ACC112 (cell line): ENCODE data around the gene TUBB3.
"Not testable (repeated sequence)": the region's sequence is repeated elsewhere in the genome, so short reads cannot be mapped to it uniquely, and the experiment has no call there.

Source experiments
- H2AFZ ChIP-seq: fragments of 200-600 bp; sonication (generic); one replicate; pipeline ENCODE4 v1.6.0; 2017; ENCODE audit warnings: antibody characterized with exemption, low read length; ENCODE audit not compliant: unreplicated experiment
- H3K27ac ChIP-seq: fragments of 200-600 bp; sonication (generic); 2 replicates; pipeline ENCODE4 v1.5.1; 2014; ENCODE audit warnings: low read depth, mild to moderate bottlenecking, antibody characterized with exemption, low read length, moderate library complexity
- H3K27me3 ChIP-seq: fragments of 200-600 bp; sonication (generic); 2 replicates; pipeline ENCODE4 v1.6.1; 2014; ENCODE audit warnings: mild to moderate bottlenecking, antibody characterized with exemption, low read length, moderate library complexity, mixed read lengths; ENCODE audit not compliant: insufficient read depth
- H3K36me3 ChIP-seq: fragments of 200-600 bp; sonication (generic); 2 replicates; pipeline ENCODE4 v1.6.1; 2016; ENCODE audit warnings: mild to moderate bottlenecking, antibody characterized with exemption, low read length, moderate library complexity, mixed read lengths; ENCODE audit not compliant: insufficient read depth
- H3K4me1 ChIP-seq: fragments of 200-600 bp; sonication (generic); one replicate; pipeline ENCODE4 v1.6.1; 2016; ENCODE audit warnings: low read length, mixed read lengths; ENCODE audit not compliant: insufficient read depth, unreplicated experiment, control insufficient read depth
- H3K4me3 ChIP-seq: fragments of 200-600 bp; sonication (generic); 2 replicates; pipeline ENCODE4 v1.5.1; 2014; ENCODE audit warnings: mild to moderate bottlenecking, low read depth, low read length
- H3K79me2 ChIP-seq: fragments of 200-600 bp; sonication (generic); one replicate; pipeline ENCODE4 v1.6.0; 2016; ENCODE audit warnings: low read length; ENCODE audit not compliant: control insufficient read depth, unreplicated experiment, insufficient read depth

The TUBB3 gene

DNA sequence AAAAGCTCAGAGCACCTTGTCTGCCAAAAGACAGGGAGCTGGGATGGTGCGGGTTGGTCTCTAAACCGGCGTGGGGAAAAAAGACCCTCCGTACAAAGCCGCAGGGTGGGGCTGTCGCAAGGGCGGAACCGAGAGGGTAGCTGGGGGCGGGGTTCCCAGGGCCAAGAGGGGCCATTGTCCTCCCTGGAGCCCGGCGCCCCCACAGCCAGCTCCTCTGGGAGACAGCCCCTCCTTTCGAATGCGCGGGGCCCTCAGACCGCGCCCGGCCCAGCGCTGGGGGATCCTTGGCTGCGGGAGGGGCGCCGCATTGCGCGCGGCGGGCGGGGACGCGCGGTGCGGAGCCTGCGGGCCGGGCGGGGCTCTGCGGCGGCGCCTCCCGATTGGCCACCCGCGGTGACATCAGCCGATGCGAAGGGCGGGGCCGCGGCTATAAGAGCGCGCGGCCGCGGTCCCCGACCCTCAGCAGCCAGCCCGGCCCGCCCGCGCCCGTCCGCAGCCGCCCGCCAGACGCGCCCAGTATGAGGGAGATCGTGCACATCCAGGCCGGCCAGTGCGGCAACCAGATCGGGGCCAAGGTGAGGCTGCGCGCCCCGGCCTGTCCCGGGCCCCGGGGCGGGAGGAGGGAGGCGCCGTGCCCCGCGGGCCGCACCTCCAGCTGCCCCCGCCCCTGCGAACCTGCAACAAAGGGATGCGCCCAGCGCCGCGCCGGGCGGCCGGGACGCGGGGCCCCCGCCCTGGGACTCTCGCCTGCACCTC is at the start of gene TUBB3:
TSS of gene TUBB3 (plus strand) at position 459 of the 756 bp plus-strand sequence. CDS start at position 519, 60 bp downstream.
- Histone ChIP-seq H3K79me2 (peaks cover 32% of the 10 kb centered on the region), H3K27me3 (no peaks in the 10 kb centered on the region), H3K36me3 (peaks cover 3% of the 10 kb centered on the region), H3K4me3 (peak within 1 kb of the TSS; percentile 94), H3K27ac (peak within 1 kb of the TSS; percentile 92), H2AFZ (peak within 1 kb of the TSS; percentile 29), H3K4me1 (peaks cover 48% of the 10 kb centered on the region)

- H3K4me1 ChIP-seq, result peaks cover 12% of the 10 kb centered on the region
- H3K36me3 ChIP-seq, result peaks cover 22% of the 10 kb centered on the region
- no peaks in the 10 kb centered on the region for H3K27me3 ChIP-seq
- H3K79me2 ChIP-seq, result peaks cover 47% of the 10 kb centered on the region
- no peak overlapping the region for H2AFZ ChIP-seq
- peak overlapping the region; percentile 100 for H3K27ac ChIP-seq
- peak overlapping the region; percentile 91 for H3K4me3 ChIP-seq
These were observed 49.0 kb upstream of the TUBB3 start for GRCh38 chr16:89873972-89874689.

- not testable (repeated sequence) for H3K27me3 ChIP-seq, H3K27ac ChIP-seq, H2AFZ ChIP-seq, H3K4me1 ChIP-seq, H3K4me3 ChIP-seq
- Histone ChIP-seq H3K79me2 (peaks cover 83% of the 10 kb centered on the region), H3K36me3 (peaks cover 42% of the 10 kb centered on the region)
These were observed 44.0 kb upstream of the TUBB3 start for GRCh38 chr16:89879123-89879522.

GRCh38 chr16:89880477-89881367 is 42.4 kb upstream of the TUBB3 start:
- no peaks in the 10 kb centered on the region for H3K27me3 ChIP-seq
- H3K36me3 ChIP-seq, result peaks cover 36% of the 10 kb centered on the region
- no peak overlapping the region for H2AFZ ChIP-seq
- H3K4me3 ChIP-seq, result no peak overlapping the region
- H3K27ac ChIP-seq, result no peak overlapping the region
- H3K4me1 ChIP-seq, result no peaks in the 10 kb centered on the region
- peaks cover 69% of the 10 kb centered on the region for H3K79me2 ChIP-seq

DNA sequence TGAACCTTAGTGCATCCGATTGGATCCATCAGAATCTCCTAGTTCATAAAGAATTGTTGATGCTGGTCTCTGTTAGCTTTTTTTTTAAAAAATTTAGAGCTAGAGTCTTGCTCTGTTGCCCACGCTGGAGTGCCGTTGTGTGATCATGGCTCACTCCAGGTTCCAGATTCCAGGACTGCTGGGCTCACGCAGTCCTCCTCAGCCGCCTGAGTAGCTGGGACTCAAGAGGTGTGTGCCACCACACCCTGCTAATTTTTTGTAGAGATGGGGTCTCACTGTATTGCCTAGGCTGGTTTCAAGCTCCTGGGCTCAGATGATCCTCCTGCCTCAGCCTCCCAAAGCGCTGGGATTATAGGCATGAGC is 41.8 kb upstream of the TUBB3 start:
- no peak overlapping the region for H3K4me3 ChIP-seq
- peaks cover 63% of the 10 kb centered on the region for H3K79me2 ChIP-seq
- H3K4me1 ChIP-seq, result no peaks in the 10 kb centered on the region
- no peaks in the 10 kb centered on the region for H3K27me3 ChIP-seq
- peaks cover 31% of the 10 kb centered on the region for H3K36me3 ChIP-seq
- H3K27ac ChIP-seq, result no peak overlapping the region
- H2AFZ ChIP-seq, result no peak overlapping the region

DNA sequence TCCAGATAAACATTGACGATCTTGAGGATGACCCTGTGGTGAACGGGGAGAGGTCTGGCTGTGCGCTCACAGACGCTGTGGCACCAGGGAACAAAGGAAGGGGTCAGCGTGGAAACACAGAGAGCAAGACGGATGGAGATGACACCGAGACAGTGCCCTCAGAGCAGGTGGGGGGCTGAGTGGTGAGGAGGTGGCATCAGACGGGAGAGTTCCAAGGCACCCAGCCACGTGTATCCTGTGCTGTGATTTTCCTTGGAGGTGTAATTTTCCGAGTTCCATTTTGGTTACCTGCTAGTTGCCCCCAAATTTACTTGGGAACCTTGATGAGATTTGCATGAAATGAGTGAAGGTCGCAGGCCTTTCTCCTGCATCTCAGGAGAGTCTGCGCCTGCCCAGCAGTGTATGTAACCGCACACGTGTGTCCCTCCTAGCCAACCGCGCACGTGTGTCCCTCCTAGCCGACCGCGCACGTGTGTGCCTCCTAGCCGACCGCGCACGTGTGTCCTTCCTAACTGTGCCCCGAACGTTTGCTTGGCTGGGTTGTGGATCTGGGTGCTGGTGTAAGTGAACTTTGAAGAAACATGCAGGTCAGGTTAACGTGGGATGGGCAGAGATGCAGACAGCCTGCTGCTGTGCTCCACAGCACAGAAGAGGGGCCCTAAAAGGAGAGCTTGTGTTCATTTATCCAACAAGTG is 39.6 kb upstream of the TUBB3 start:
- H3K79me2 ChIP-seq, result peaks cover 48% of the 10 kb centered on the region
- H3K4me3 ChIP-seq, result no peak overlapping the region
- no peaks in the 10 kb centered on the region for H3K4me1 ChIP-seq
- H2AFZ ChIP-seq, result no peak overlapping the region
- H3K27me3 ChIP-seq, result no peaks in the 10 kb centered on the region
- peaks cover 24% of the 10 kb centered on the region for H3K36me3 ChIP-seq
- no peak overlapping the region for H3K27ac ChIP-seq

GRCh38 chr16:89884041-89884421 is 39.1 kb upstream of the TUBB3 start:
- Histone ChIP-seq H3K4me1 (no peaks in the 10 kb centered on the region), H3K79me2 (peaks cover 43% of the 10 kb centered on the region), H3K27me3 (no peaks in the 10 kb centered on the region), H3K4me3 (no peak overlapping the region), H3K36me3 (peaks cover 24% of the 10 kb centered on the region), H3K27ac (no peak overlapping the region), H2AFZ (no peak overlapping the region)

DNA sequence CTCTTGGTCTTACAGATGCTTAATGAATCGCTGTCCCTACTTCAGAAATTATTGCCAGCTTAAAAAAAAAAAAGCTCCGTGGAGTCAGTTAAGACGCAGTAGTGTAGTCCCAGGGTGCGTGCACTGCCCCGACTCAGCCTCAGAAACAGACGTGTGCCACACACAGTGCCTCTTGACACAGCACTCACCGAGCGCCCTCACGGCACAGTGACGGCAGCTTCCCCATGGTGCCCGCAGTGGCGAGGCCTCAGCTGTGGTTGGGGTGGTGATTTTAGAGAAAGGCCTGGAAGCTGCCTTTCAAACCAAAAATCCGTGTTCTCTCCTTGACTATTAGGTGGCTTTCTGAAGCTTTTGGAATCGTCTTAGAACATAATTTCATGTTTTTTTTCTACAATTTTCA is 35.9 kb upstream of the TUBB3 start:
- Histone ChIP-seq H3K4me1 (no peaks in the 10 kb centered on the region), H2AFZ (no peak overlapping the region), H3K4me3 (no peak overlapping the region), H3K79me2 (peaks cover 20% of the 10 kb centered on the region), H3K36me3 (peaks cover 22% of the 10 kb centered on the region), H3K27ac (no peak overlapping the region), H3K27me3 (no peaks in the 10 kb centered on the region)

- Histone ChIP-seq H3K27me3 (no peaks in the 10 kb centered on the region), H3K4me3 (no peak overlapping the region), H3K4me1 (no peaks in the 10 kb centered on the region), H2AFZ (no peak overlapping the region), H3K36me3 (peaks cover 19% of the 10 kb centered on the region), H3K27ac (no peak overlapping the region), H3K79me2 (peaks cover 6% of the 10 kb centered on the region)
These were observed 32.9 kb upstream of the TUBB3 start for GRCh38 chr16:89890200-89890599.
